GM13977 (cell line): ENCODE data around the gene FBXW8.

Experiments used
- DNase-seq: peaks from one replicate; pipeline ENCODE4 v3.0.0; 2012; ENCODE audit warnings: low spot score
- CTCF ChIP-seq: IDR thresholded peaks from 2 replicates; pipeline ENCODE4 v1.5.1; 2012; ENCODE audit warnings: mild to moderate bottlenecking, control low read depth; ENCODE audit not compliant: insufficient read depth; ENCODE audit errors: extremely low read depth, missing control alignments
- in situ Hi-C: fragments of 300-500 bp; cut with MboI; formaldehyde crosslinking; loops from one replicate; pipeline ENCODE4 v1.12.0; 2022; ENCODE audit warnings: low sequenced_read_pairs, low pct_unique_long_range_greater_than_20kb, mixed read lengths, inconsistent platforms; ENCODE audit not compliant: unreplicated experiment

FBXW8 gene

GRCh38 chr12:117058442-117059072, 147.8 kb downstream of the FBXW8 start:
- no peak for TF ChIP-seq CTCF
- in situ Hi-C loops = no loop called here
- DNase-seq = no peak

GRCh38 chr12:117059156-117059555, 148.4 kb downstream of the FBXW8 start:
- TF ChIP-seq CTCF = no peak
- in situ Hi-C loops = no loop called here
- no peak for DNase-seq

- TF ChIP-seq CTCF = no peak
- DNase-seq = no peak
- in situ Hi-C loops = no loop called here
Measured at GRCh38 chr12:117060246-117060928, 149.6 kb downstream of the FBXW8 start.

- no peak for DNase-seq
- in situ Hi-C loops = no loop called here
- no peak for TF ChIP-seq CTCF
Measured at GRCh38 chr12:117060929-117061305, 150.2 kb downstream of the FBXW8 start.

GRCh38 chr12:117061555-117062079, 150.9 kb downstream of the FBXW8 start:
- no peak for DNase-seq
- in situ Hi-C loops = no loop called here
- no peak for TF ChIP-seq CTCF

GRCh38 chr12:117063162-117063911, 152.6 kb downstream of the FBXW8 start:
- no peak for DNase-seq
- no peak for TF ChIP-seq CTCF
- in situ Hi-C loops = no loop called here
